Stimulated activated CD8-positive, alpha-beta memory T cell treated with anti-CD3 and anti-CD28 coated beads, Interleukin-15, amount 100 ng/mL, for 1 hour (primary cell): ENCODE measurements around the gene PDGFRB.

ENCODE experiments used
- DNase-seq: peaks from one replicate; pipeline ENCODE4 v3.0.0-alpha.2; 2020; ENCODE audit warnings: low read depth

The PDGFRB gene

GRCh38 chr5:150082374-150082773 lies 73.3 kb downstream of the PDGFRB start:
- DNase-seq = no peak

- no peak for DNase-seq
Observed at GRCh38 chr5:150081541-150082283, 73.9 kb downstream of the PDGFRB start.

- DNase-seq = no peak
Observed at GRCh38 chr5:150080696-150081435, 74.8 kb downstream of the PDGFRB start.

GRCh38 chr5:150079909-150080461 lies 75.7 kb downstream of the PDGFRB start:
- DNase-seq = no peak

GRCh38 chr5:150078802-150079689 lies 76.6 kb downstream of the PDGFRB start:
- no peak for DNase-seq

- no peak for DNase-seq
Observed at GRCh38 chr5:150077996-150078801, 77.4 kb downstream of the PDGFRB start.

GRCh38 chr5:150077060-150077459 lies 78.6 kb downstream of the PDGFRB start:
- DNase-seq = no peak

GRCh38 chr5:150075806-150076205 lies 79.8 kb downstream of the PDGFRB start:
- no peak for DNase-seq

GRCh38 chr5:150075233-150075632 lies 80.4 kb downstream of the PDGFRB start:
- no peak for DNase-seq

GRCh38 chr5:150073677-150074076 lies 82.0 kb downstream of the PDGFRB start:
- DNase-seq = no peak

GRCh38 chr5:150073086-150073625 lies 82.5 kb downstream of the PDGFRB start:
- DNase-seq = no peak

GRCh38 chr5:150070821-150071220 lies 84.8 kb downstream of the PDGFRB start:
- DNase-seq = no peak

GRCh38 chr5:150069672-150070627 lies 85.7 kb downstream of the PDGFRB start:
- no peak for DNase-seq

GRCh38 chr5:150068961-150069645 lies 86.5 kb downstream of the PDGFRB start:
- no peak for DNase-seq

GRCh38 chr5:150068472-150068871 lies 87.2 kb downstream of the PDGFRB start:
- no peak for DNase-seq

GRCh38 chr5:150068071-150068470 lies 87.6 kb downstream of the PDGFRB start:
- no peak for DNase-seq

GRCh38 chr5:150067405-150067960 lies 88.2 kb downstream of the PDGFRB start:
- no peak for DNase-seq

GRCh38 chr5:150066901-150067396 lies 88.7 kb downstream of the PDGFRB start:
- no peak for DNase-seq

- DNase-seq = no peak
Observed at GRCh38 chr5:150066436-150066835, 89.2 kb downstream of the PDGFRB start.
